Mesenchymal stem cell (in vitro differentiated cells and primary cell): Measurements from ENCODE around the gene XAF1. TPM values are rescaled to one million over a fixed set of nuclear protein-coding genes. Genes with fewer than 3 reads are reported as not detected.

Source experiments
- DNase-seq: peaks from one replicate; pipeline ENCODE4 v3.0.0-alpha.2; 2013
- H2AFZ ChIP-seq: one replicate; pipeline ENCODE4 v1.6.1; 2013; ENCODE audit warnings: low read depth, mild to moderate bottlenecking, control low read depth, inconsistent platforms, low read length, moderate library complexity
- H2AK5ac ChIP-seq: 2 replicates; pipeline ENCODE4 v1.6.1; 2013; ENCODE audit warnings: low read length, moderate library complexity, mild to moderate bottlenecking, inconsistent platforms; ENCODE audit not compliant: severe bottlenecking
- H2BK120ac ChIP-seq: one replicate; pipeline ENCODE4 v1.6.1; 2013; ENCODE audit warnings: low read depth, mild to moderate bottlenecking, inconsistent platforms, low read length, moderate library complexity
- H2BK12ac ChIP-seq, 2 experiments: one replicate each; pipeline ENCODE4 v1.6.1; 2013; ENCODE audit warnings: inconsistent platforms in 2 of 2, low read length in 2 of 2, mild to moderate bottlenecking in 2 of 2, moderate library complexity in 2 of 2, control low read depth in 1 of 2
- H2BK15ac ChIP-seq: one replicate; pipeline ENCODE4 v1.6.1; 2013; ENCODE audit warnings: mild to moderate bottlenecking, low read depth, inconsistent platforms; ENCODE audit not compliant: poor library complexity, severe bottlenecking
- H2BK5ac ChIP-seq: 2 replicates; pipeline ENCODE4 v1.6.1; 2013; ENCODE audit warnings: low read depth, mild to moderate bottlenecking, low read length, control low read depth, inconsistent platforms; ENCODE audit not compliant: poor library complexity, severe bottlenecking
- H3K14ac ChIP-seq, 2 experiments: one replicate each; pipeline ENCODE4 v1.6.1; 2013; ENCODE audit warnings: inconsistent platforms in 2 of 2, low read length in 2 of 2, control low read depth in 1 of 2, mild to moderate bottlenecking in 1 of 2, moderate library complexity in 1 of 2
- H3K18ac ChIP-seq, 2 experiments: one replicate each; pipeline ENCODE4 v1.6.1; 2013; ENCODE audit warnings: inconsistent platforms in 2 of 2, low read length in 2 of 2, control low read depth in 1 of 2, low read depth in 1 of 2, mild to moderate bottlenecking in 1 of 2
- H3K23ac ChIP-seq, 2 experiments: one replicate each; pipeline ENCODE4 v1.6.1; 2013; ENCODE audit warnings: inconsistent platforms in 2 of 2, low read length in 2 of 2, mild to moderate bottlenecking in 2 of 2, moderate library complexity in 2 of 2, control low read depth in 1 of 2
- H3K27ac ChIP-seq: 2 replicates; pipeline ENCODE4 v1.5.1; 2013; ENCODE audit warnings: mild to moderate bottlenecking, moderate library complexity, low read length, control low read depth, inconsistent platforms; ENCODE audit not compliant: poor library complexity, severe bottlenecking
- H3K27me3 ChIP-seq, 2 experiments: 2 replicates each; pipeline versions ENCODE4 v1.6.1 to v1.7.0; 2013; ENCODE audit warnings: low read length in 2 of 2, mild to moderate bottlenecking in 2 of 2, moderate library complexity in 2 of 2, control low read depth in 1 of 2, inconsistent platforms in 1 of 2; ENCODE audit not compliant: control insufficient read depth in 1 of 2, insufficient read depth in 1 of 2
- H3K36me3 ChIP-seq, 2 experiments: 2 replicates each; pipeline versions ENCODE4 v1.6.1 to v1.7.0; 2013; ENCODE audit warnings: low read length in 2 of 2, control low read depth in 1 of 2, inconsistent platforms in 1 of 2, low read depth in 1 of 2, mild to moderate bottlenecking in 1 of 2; ENCODE audit not compliant: insufficient read depth in 2 of 2, control insufficient read depth in 1 of 2
- H3K4ac ChIP-seq, 2 experiments: one replicate each; pipeline ENCODE4 v1.6.1; 2013; ENCODE audit warnings: inconsistent platforms in 2 of 2, low read length in 2 of 2, mild to moderate bottlenecking in 2 of 2, moderate library complexity in 2 of 2, control low read depth in 1 of 2, low read depth in 1 of 2
- H3K4me1 ChIP-seq: 2 replicates; pipeline ENCODE4 v1.6.1; 2013; ENCODE audit warnings: low read depth, low read length, control low read depth; ENCODE audit not compliant: control insufficient read depth, insufficient read depth
- H3K4me2 ChIP-seq: 2 replicates; pipeline ENCODE4 v1.6.1; 2013; ENCODE audit warnings: low read length, mild to moderate bottlenecking, inconsistent platforms; ENCODE audit not compliant: poor library complexity, severe bottlenecking
- H3K4me3 ChIP-seq, 2 experiments: 2 replicates each; pipeline versions ENCODE4 v1.5.1 to v1.7.0; 2013; ENCODE audit warnings: low read length in 2 of 2, mild to moderate bottlenecking in 2 of 2, control low read depth in 1 of 2, low read depth in 1 of 2; ENCODE audit not compliant: insufficient read depth in 1 of 2
- H3K79me1 ChIP-seq: replicated peaks from 2 replicates; pipeline ENCODE4 v1.6.1; 2013; ENCODE audit warnings: mild to moderate bottlenecking, control low read depth, low read length, inconsistent platforms; ENCODE audit not compliant: poor library complexity, severe bottlenecking
- H3K9ac ChIP-seq: 2 replicates; pipeline ENCODE4 v1.7.0; 2013; ENCODE audit warnings: mild to moderate bottlenecking, low read length, moderate library complexity
- H3K9me3 ChIP-seq: 2 replicates; pipeline ENCODE4 v1.7.0; 2013; ENCODE audit warnings: mild to moderate bottlenecking, low read length; ENCODE audit not compliant: control insufficient read depth
- H4K8ac ChIP-seq: one replicate; pipeline ENCODE4 v1.6.1; 2013; ENCODE audit warnings: inconsistent platforms, mild to moderate bottlenecking, low read length, moderate library complexity
- H4K91ac ChIP-seq: one replicate; pipeline ENCODE4 v1.6.1; 2013; ENCODE audit warnings: mild to moderate bottlenecking, low read length, inconsistent platforms
- small RNA-seq: library from polyadenylated mRNA; stranded (forward); fragments of <200 nt; extraction: miRNeasy Mini kit (QIAGEN cat#:217004); gene quantifications from one replicate; pipeline ENCODE3, GENCODE V24; 2013; ENCODE audit warnings: low read depth

The XAF1 gene

GRCh38 chr17:6823011-6823442 lies 67.2 kb downstream of the XAF1 start:
- Histone ChIP-seq H4K8ac (no peak overlapping the region), H3K14ac (no peak overlapping the region), H3K9me3 (no peaks in the 10 kb centered on the region), H3K18ac (no peak overlapping the region), H2AFZ (no peak overlapping the region), H2AK5ac (no peak overlapping the region), H2BK12ac (no peak overlapping the region), H3K27me3 (peaks cover 0 to 6% of the 10 kb centered on the region in 2 experiments), H3K9ac (peak overlapping the region; percentile 31), H4K91ac (no peak overlapping the region), H3K23ac (no peak overlapping the region), H3K27ac (no peak overlapping the region), H3K4me2 (no peak overlapping the region), H3K4me1 (no peaks in the 10 kb centered on the region), H2BK5ac (no peak overlapping the region), H3K4me3 (no peak overlapping the region), H2BK120ac (no peak overlapping the region), H2BK15ac (no peak overlapping the region), H3K4ac (no peak overlapping the region), H3K79me1 (no peaks in the 10 kb centered on the region), H3K36me3 (no peaks in the 10 kb centered on the region)
- peak; percentile 57 for DNase-seq

Small RNA genes lying within 50 kb of the gene (small RNA-seq; reads per million reads assigned to genes)
- not detected for gene AC004706.2
